Endodermal cell (in vitro differentiated cells): ENCODE results near the gene KRTAP10-6. TPM values are rescaled to one million over a fixed set of nuclear protein-coding genes. Genes with fewer than 3 reads are reported as not detected.

ENCODE experiments used
- DNase-seq: peaks from one replicate; pipeline ENCODE4 v3.0.0-alpha.2; 2017
- H3K27ac ChIP-seq: 2 replicates; pipeline ENCODE4 v1.5.1; 2013; ENCODE audit warnings: mild to moderate bottlenecking, low read depth, low read length, moderate library complexity
- H3K27me3 ChIP-seq: 2 replicates; pipeline ENCODE4 v1.6.1; 2013; ENCODE audit warnings: mild to moderate bottlenecking, low read length, moderate library complexity; ENCODE audit not compliant: insufficient read depth, control insufficient read depth, poor library complexity, severe bottlenecking
- H3K36me3 ChIP-seq: 2 replicates; pipeline ENCODE4 v1.7.0; 2013; ENCODE audit warnings: mild to moderate bottlenecking, low read length, moderate library complexity; ENCODE audit not compliant: control insufficient read depth, insufficient read depth
- H3K4me1 ChIP-seq: one replicate; pipeline ENCODE4 v1.7.0; 2013; ENCODE audit warnings: low read length; ENCODE audit not compliant: control insufficient read depth, insufficient read depth
- H3K4me3 ChIP-seq: 2 replicates; pipeline ENCODE4 v1.5.1; 2013; ENCODE audit warnings: mild to moderate bottlenecking, low read length, moderate library complexity
- H3K9ac ChIP-seq: 2 replicates; pipeline ENCODE4 v1.6.1; 2013; ENCODE audit warnings: mild to moderate bottlenecking, low read length, moderate library complexity; ENCODE audit not compliant: poor library complexity, severe bottlenecking; ENCODE audit errors: extremely low read depth
- H3K9me3 ChIP-seq: 2 replicates; pipeline ENCODE4 v1.6.1; 2013; ENCODE audit warnings: mild to moderate bottlenecking, low read length, moderate library complexity; ENCODE audit not compliant: control insufficient read depth
- H3K27ac Mint-ChIP-seq: 2 replicates; pipeline ENCODE4 v1.8.0; 2020; ENCODE audit warnings: mixed read lengths
- H3K27me3 Mint-ChIP-seq: 2 replicates; pipeline ENCODE4 v1.8.0; 2021; ENCODE audit warnings: mild to moderate bottlenecking, mixed read lengths; ENCODE audit not compliant: insufficient read depth
- H3K36me3 Mint-ChIP-seq: 2 replicates; pipeline ENCODE4 v1.8.0; 2020; ENCODE audit warnings: low read depth, mixed read lengths
- H3K4me1 Mint-ChIP-seq: 2 replicates; pipeline ENCODE4 v1.8.0; 2020; ENCODE audit warnings: mixed read lengths
- H3K4me3 Mint-ChIP-seq: 2 replicates; pipeline ENCODE4 v1.8.0; 2020; ENCODE audit warnings: mild to moderate bottlenecking, moderate library complexity, mixed read lengths
- H3K9me3 Mint-ChIP-seq: 2 replicates; pipeline ENCODE4 v1.8.0; 2020; ENCODE audit warnings: mild to moderate bottlenecking, mixed read lengths
- WGBS, 2 experiments: methylation state at CpG; one replicate each; pipeline versions ENCODE4 v1.1.5 to v1.1.7; 2013; ENCODE audit warnings: missing lambda C conversion rate in 2 of 2, mixed read lengths in 1 of 2; ENCODE audit not compliant: insufficient coverage in 1 of 2, insufficient read length in 1 of 2; 5-methylcytosine and 5-hydroxymethylcytosine counted together
- total RNA-seq, 2 donors: library from RNA; stranded (reverse); fragmentation: NEBNext Ultra II Directional in 1 of 2; extraction: Animal tissue kit (Norgen Biotek cat#: 25700) in 1 of 2; gene quantifications; 2 replicates in 1 of 2; 3 replicates in 1 of 2; pipeline ENCODE4 v1.2.1, GENCODE V29; 2021
- TF ChIP-seq, protein P1 (sequence below): fragments of 200-600 bp; sonication (generic); conservative IDR thresholded peaks from 2 replicates; pipeline ENCODE4 v1.5.0; 2021; ENCODE audit warnings: antibody characterized with exemption, mild to moderate bottlenecking

Gene KRTAP10-6
- total RNA-seq, 2 donors from 2014 or later: not detected

- Mint-ChIP-seq H3K27ac (no peak overlapping the region), H3K4me3 (no peak overlapping the region), H3K4me1 (peaks cover 2% of the 10 kb centered on the region), H3K9me3 (peaks cover 22% of the 10 kb centered on the region), H3K27me3 (no peaks in the 10 kb centered on the region), H3K36me3 (no peaks in the 10 kb centered on the region)
- H3K9me3 ChIP-seq: peaks cover 14% of the 10 kb centered on the region
- no peak for DNase-seq
- no peaks in the 10 kb centered on the region for H3K4me1 ChIP-seq
- TF ChIP-seq, protein P1, sequence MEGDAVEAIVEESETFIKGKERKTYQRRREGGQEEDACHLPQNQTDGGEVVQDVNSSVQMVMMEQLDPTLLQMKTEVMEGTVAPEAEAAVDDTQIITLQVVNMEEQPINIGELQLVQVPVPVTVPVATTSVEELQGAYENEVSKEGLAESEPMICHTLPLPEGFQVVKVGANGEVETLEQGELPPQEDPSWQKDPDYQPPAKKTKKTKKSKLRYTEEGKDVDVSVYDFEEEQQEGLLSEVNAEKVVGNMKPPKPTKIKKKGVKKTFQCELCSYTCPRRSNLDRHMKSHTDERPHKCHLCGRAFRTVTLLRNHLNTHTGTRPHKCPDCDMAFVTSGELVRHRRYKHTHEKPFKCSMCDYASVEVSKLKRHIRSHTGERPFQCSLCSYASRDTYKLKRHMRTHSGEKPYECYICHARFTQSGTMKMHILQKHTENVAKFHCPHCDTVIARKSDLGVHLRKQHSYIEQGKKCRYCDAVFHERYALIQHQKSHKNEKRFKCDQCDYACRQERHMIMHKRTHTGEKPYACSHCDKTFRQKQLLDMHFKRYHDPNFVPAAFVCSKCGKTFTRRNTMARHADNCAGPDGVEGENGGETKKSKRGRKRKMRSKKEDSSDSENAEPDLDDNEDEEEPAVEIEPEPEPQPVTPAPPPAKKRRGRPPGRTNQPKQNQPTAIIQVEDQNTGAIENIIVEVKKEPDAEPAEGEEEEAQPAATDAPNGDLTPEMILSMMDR: no peak
- no peak overlapping the region for H3K4me3 ChIP-seq
- no peak overlapping the region for H3K27ac ChIP-seq
- H3K27me3 ChIP-seq: no peaks in the 10 kb centered on the region
- H3K36me3 ChIP-seq: no peaks in the 10 kb centered on the region
- 87 to 92% methylated on average over 8 to 12 of the region's 12 CpGs for WGBS, 2 experiments
- no peak overlapping the region for H3K9ac ChIP-seq
Observed at GRCh38 chr21:44569861-44570517, 22.3 kb downstream of the KRTAP10-6 start.

- Histone ChIP-seq H3K9ac (no peak overlapping the region), H3K27ac (no peak overlapping the region), H3K4me1 (no peaks in the 10 kb centered on the region), H3K9me3 (peaks cover 14% of the 10 kb centered on the region), H3K27me3 (no peaks in the 10 kb centered on the region), H3K36me3 (no peaks in the 10 kb centered on the region), H3K4me3 (no peak overlapping the region)
- WGBS, 2 experiments: 84 to 94% methylated on average over 24 to 27 of the region's 27 CpGs
- DNase-seq: no peak
- TF ChIP-seq, protein P1: no peak
- Mint-ChIP-seq H3K27ac (no peak overlapping the region), H3K36me3 (no peaks in the 10 kb centered on the region), H3K27me3 (no peaks in the 10 kb centered on the region), H3K4me3 (no peak overlapping the region), H3K9me3 (peaks cover 22% of the 10 kb centered on the region), H3K4me1 (no peaks in the 10 kb centered on the region)
Observed at GRCh38 chr21:44568667-44569556, 23.4 kb downstream of the KRTAP10-6 start.

- DNase-seq: no peak
- Histone ChIP-seq H3K9ac (no peak overlapping the region), H3K36me3 (no peaks in the 10 kb centered on the region), H3K4me1 (no peaks in the 10 kb centered on the region), H3K9me3 (peaks cover 14% of the 10 kb centered on the region), H3K27me3 (no peaks in the 10 kb centered on the region), H3K27ac (no peak overlapping the region), H3K4me3 (no peak overlapping the region)
- Mint-ChIP-seq H3K4me1 (no peaks in the 10 kb centered on the region), H3K36me3 (no peaks in the 10 kb centered on the region), H3K27me3 (no peaks in the 10 kb centered on the region), H3K4me3 (no peak overlapping the region), H3K9me3 (peaks cover 22% of the 10 kb centered on the region), H3K27ac (no peak overlapping the region)
- WGBS, 2 experiments: 89 to 92% methylated on average over 10 to 12 of the region's 12 CpGs
- TF ChIP-seq, protein P1: no peak
Observed at GRCh38 chr21:44568261-44568660, 24.0 kb downstream of the KRTAP10-6 start.
